HG03103 (cell line): ENCODE measurements around the gene GPC4.

Experiments
- ATAC-seq: cut with Tn5 transposase; IDR thresholded peaks from one replicate; pipeline ENCODE4 v1.9.1; 2021; ENCODE audit warnings: low read depth; ENCODE audit not compliant: unreplicated experiment

GPC4 gene

GRCh38 chrX:133412665-133413064 is 2.6 kb downstream of the GPC4 start:
- no peak for ATAC-seq

- no peak for ATAC-seq
Observed at GRCh38 chrX:133412246-133412645, 3.0 kb downstream of the GPC4 start.

GRCh38 chrX:133410550-133410949 is 4.7 kb downstream of the GPC4 start:
- ATAC-seq, result no peak

GRCh38 chrX:133405498-133406185 is 9.6 kb downstream of the GPC4 start:
- no peak for ATAC-seq

- ATAC-seq, result no peak
Observed at GRCh38 chrX:133403984-133404383, 11.3 kb downstream of the GPC4 start.

- no peak for ATAC-seq
Observed at GRCh38 chrX:133402830-133403625, 12.3 kb downstream of the GPC4 start.

GRCh38 chrX:133402042-133402453 is 13.2 kb downstream of the GPC4 start:
- ATAC-seq, result no peak

GRCh38 chrX:133401536-133401935 is 13.8 kb downstream of the GPC4 start:
- no peak for ATAC-seq

GRCh38 chrX:133399411-133399810 is 15.9 kb downstream of the GPC4 start:
- no peak for ATAC-seq

GRCh38 chrX:133394765-133395164 is 20.5 kb downstream of the GPC4 start:
- ATAC-seq, result no peak

GRCh38 chrX:133392671-133393070 is 22.6 kb downstream of the GPC4 start:
- no peak for ATAC-seq

GRCh38 chrX:133391111-133391510 is 24.2 kb downstream of the GPC4 start:
- no peak for ATAC-seq

- no peak for ATAC-seq
Observed at GRCh38 chrX:133390676-133391075, 24.6 kb downstream of the GPC4 start.

GRCh38 chrX:133389975-133390374 is 25.3 kb downstream of the GPC4 start:
- no peak for ATAC-seq

GRCh38 chrX:133384454-133384853 is 30.8 kb downstream of the GPC4 start:
- ATAC-seq, result no peak

- ATAC-seq, result no peak
Observed at GRCh38 chrX:133380711-133381619, 34.3 kb downstream of the GPC4 start.

GRCh38 chrX:133376422-133376821 is 38.9 kb downstream of the GPC4 start:
- ATAC-seq, result no peak

- ATAC-seq, result no peak
Observed at GRCh38 chrX:133375615-133376340, 39.5 kb downstream of the GPC4 start.

- ATAC-seq, result no peak
Observed at GRCh38 chrX:133374874-133375387, 40.4 kb downstream of the GPC4 start.

- ATAC-seq, result no peak
Observed at GRCh38 chrX:133373386-133374079, 41.8 kb downstream of the GPC4 start.
